GM23338 (cell line): Measurements from ENCODE around the gene NFATC1. TPM values are rescaled to one million over a fixed set of nuclear protein-coding genes. Genes with fewer than 3 reads are reported as not detected.

Experiments used
- ATAC-seq: fragments of 200-7000 bp; cut with Tn5 transposase; 3 replicates; pipeline ENCODE4 v1.9.1; 2020
- DNase-seq: peaks from one replicate; pipeline ENCODE4 v3.0.0-alpha.2; 2015; ENCODE audit warnings: low spot score
- H2AFZ ChIP-seq: fragments of 200-600 bp; sonication (generic); 2 replicates; pipeline ENCODE4 v1.8.0; 2016; ENCODE audit warnings: antibody characterized with exemption, mild to moderate bottlenecking, moderate library complexity
- H3F3A ChIP-seq: fragments of 200-600 bp; sonication (generic); replicated peaks from 2 replicates; pipeline ENCODE4 v1.8.0; 2017; ENCODE audit warnings: antibody characterized with exemption, mixed run types, low read depth
- H3K27ac ChIP-seq: fragments of 200-600 bp; sonication (generic); 2 replicates; pipeline ENCODE4 v1.6.1; 2016; ENCODE audit warnings: low read depth
- H3K27me3 ChIP-seq: fragments of 200-600 bp; sonication (generic); 2 replicates; pipeline ENCODE4 v1.8.0; 2016; ENCODE audit warnings: mild to moderate bottlenecking, mixed run types, moderate library complexity; ENCODE audit not compliant: insufficient read depth
- H3K36me3 ChIP-seq: fragments of 200-600 bp; sonication (generic); 2 replicates; pipeline ENCODE4 v1.8.0; 2016; ENCODE audit warnings: mild to moderate bottlenecking; ENCODE audit not compliant: insufficient read depth
- H3K4me1 ChIP-seq: fragments of 200-600 bp; sonication (generic); 2 replicates; pipeline ENCODE4 v1.8.0; 2016; ENCODE audit warnings: mild to moderate bottlenecking, moderate library complexity; ENCODE audit not compliant: insufficient read depth
- H3K4me2 ChIP-seq: fragments of 200-600 bp; sonication (generic); 2 replicates; pipeline ENCODE4 v1.7.1; 2017; ENCODE audit warnings: mixed run types
- H3K4me3 ChIP-seq: fragments of 200-600 bp; sonication (generic); 2 replicates; pipeline ENCODE4 v1.6.1; 2016; ENCODE audit warnings: mixed run types
- H3K79me2 ChIP-seq: fragments of 200-600 bp; sonication (generic); replicated peaks from 2 replicates; pipeline ENCODE4 v1.8.0; 2017; ENCODE audit warnings: mild to moderate bottlenecking; ENCODE audit not compliant: insufficient read depth
- H3K9me2 ChIP-seq: fragments of 200-600 bp; sonication (generic); 2 replicates; pipeline ENCODE4 v1.8.0; 2017; ENCODE audit not compliant: insufficient read depth
- H4K20me1 ChIP-seq: fragments of 200-600 bp; sonication (generic); replicated peaks from 2 replicates; pipeline ENCODE4 v1.8.0; 2017; ENCODE audit warnings: mild to moderate bottlenecking; ENCODE audit not compliant: insufficient read depth
- H3K27ac Mint-ChIP-seq: 2 replicates; pipeline ENCODE4 v1.8.0; 2020; ENCODE audit warnings: inconsistent platforms, mild to moderate bottlenecking, moderate library complexity, mixed read lengths
- H3K27me3 Mint-ChIP-seq: 3 replicates; pipeline ENCODE4 v1.8.0; 2022; ENCODE audit warnings: low read depth, mild to moderate bottlenecking, moderate library complexity, mixed read lengths, inconsistent platforms; ENCODE audit not compliant: insufficient read depth, poor library complexity
- H3K36me3 Mint-ChIP-seq: 3 replicates; pipeline ENCODE4 v1.8.0; 2021; ENCODE audit warnings: low read depth, mild to moderate bottlenecking, inconsistent platforms, moderate library complexity, mixed read lengths
- H3K4me1 Mint-ChIP-seq: 3 replicates; pipeline ENCODE4 v1.8.0; 2020; ENCODE audit warnings: mild to moderate bottlenecking, inconsistent platforms, mixed read lengths
- H3K4me3 Mint-ChIP-seq: 3 replicates; pipeline ENCODE4 v1.8.0; 2021; ENCODE audit warnings: moderate library complexity, mild to moderate bottlenecking, inconsistent platforms, mixed read lengths
- H3K9me3 Mint-ChIP-seq: 3 replicates; pipeline ENCODE4 v1.8.0; 2020; ENCODE audit warnings: moderate library complexity, mild to moderate bottlenecking, inconsistent platforms, mixed read lengths
- CREB1 ChIP-seq: fragments of 250-450 bp; sonication (Bioruptor Pico); IDR thresholded peaks from 2 replicates; pipeline ENCODE4 v1.5.0; 2020; ENCODE audit warnings: low read depth, mild to moderate bottlenecking, moderate library complexity
- CTCF ChIP-seq, 2 experiments: fragments of 200-600 bp in 1 of 2; sonication (generic) in 1 of 2; conservative IDR thresholded peaks; 2 replicates each; pipeline versions ENCODE4 v1.5.1 to v1.6.1; 2016 to 2017; ENCODE audit warnings: antibody characterized with exemption in 2 of 2, low read depth in 2 of 2, mild to moderate bottlenecking in 2 of 2, moderate library complexity in 1 of 2
- ETS1 ChIP-seq: IDR thresholded peaks from 2 replicates; pipeline ENCODE4 v1.6.1; 2016; ENCODE audit warnings: antibody characterized with exemption
- EZH2 ChIP-seq: fragments of 200-600 bp; sonication (generic); IDR thresholded peaks from one replicate; pipeline ENCODE4 v1.8.0; 2017; ENCODE audit warnings: antibody characterized with exemption, mild to moderate bottlenecking, low read depth; ENCODE audit not compliant: unreplicated experiment
- EZH2phosphoT487 ChIP-seq: fragments of 200-600 bp; sonication (generic); IDR thresholded peaks from one replicate; pipeline ENCODE4 v1.8.1; 2018; ENCODE audit warnings: antibody characterized with exemption; ENCODE audit not compliant: unreplicated experiment
- JUNB ChIP-seq: IDR thresholded peaks from one replicate; pipeline ENCODE4 v1.6.1; 2016; ENCODE audit warnings: antibody characterized with exemption; ENCODE audit not compliant: unreplicated experiment
- NANOG ChIP-seq: IDR thresholded peaks from 2 replicates; pipeline ENCODE4 v1.6.1; 2016; ENCODE audit warnings: antibody characterized with exemption, borderline replicate concordance
- REST ChIP-seq: IDR thresholded peaks from one replicate; pipeline ENCODE4 v1.6.1; 2018; ENCODE audit warnings: antibody characterized with exemption; ENCODE audit not compliant: unreplicated experiment
- STAT1 ChIP-seq: IDR thresholded peaks from one replicate; pipeline ENCODE4 v1.6.1; 2016; ENCODE audit warnings: antibody characterized with exemption; ENCODE audit not compliant: unreplicated experiment
- ZNF114 ChIP-seq: fragments of 250-450 bp; sonication (Bioruptor Pico); IDR thresholded peaks from 2 replicates; pipeline ENCODE4 v1.5.0; 2020; ENCODE audit warnings: mild to moderate bottlenecking, moderate library complexity
- ZNF331 ChIP-seq: fragments of 250-450 bp; sonication (Bioruptor Pico); IDR thresholded peaks from 2 replicates; pipeline ENCODE4 v1.5.0; 2020; ENCODE audit warnings: low read depth, mild to moderate bottlenecking, moderate library complexity
- ZNF462 ChIP-seq: fragments of 250-450 bp; sonication (Bioruptor Pico); IDR thresholded peaks from 2 replicates; pipeline ENCODE4 v1.5.0; 2020; ENCODE audit warnings: mild to moderate bottlenecking, moderate library complexity
- polyA plus RNA-seq: library from polyadenylated mRNA; unstranded; fragments of >200 nt; fragmentation: Nextera tagmentation; extraction: Ambion mirVana; gene quantifications from 2 replicates; pipeline ENCODE4 v1.2.1, GENCODE V29; 2016
- total RNA-seq: library from RNA; depleted of rRNA; stranded (reverse); fragments of >200 nt; shearing (Covaris generic); gene quantifications from 2 replicates; pipeline ENCODE4 v1.2.3, GENCODE V29; 2014

NFATC1 gene
- total and polyA plus RNA-seq, 2 experiments from 2014 or later = 3.9 to 6.4 TPM

GRCh38 chr18:79426376-79427300 lies 30.9 kb downstream of the NFATC1 start:
- Mint-ChIP-seq H3K4me3 (no peak overlapping the region), H3K27ac (no peak overlapping the region), H3K4me1 (peaks cover 10% of the 10 kb centered on the region; the same call in 2 of the 3 replicates), H3K9me3 (peaks cover 4% of the 10 kb centered on the region; the same call in 2 of the 3 replicates), H3K27me3 (peaks cover 16% of the 10 kb centered on the region), H3K36me3 (no peaks in the 10 kb centered on the region; the same call in 2 of the 3 replicates)
- TF ChIP-seq ZNF331 (no peak), NANOG (no peak), EZH2 (no peak), REST (no peak), ZNF462 (CRISPR knock-in tag) (no peak), CREB1 (no peak), CTCF (conservative IDR thresholded peaks at IDR 0.05; ENCODE audit: low read depth in 2 of 2) (no peak), STAT1 (no peak), EZH2phosphoT487 (no peak), ETS1 (no peak), ZNF114 (CRISPR knock-in tag) (no peak), JUNB (no peak)
- H3K27me3 ChIP-seq = no peaks in the 10 kb centered on the region
- DNase-seq = no peak
- no peaks in the 10 kb centered on the region for H4K20me1 ChIP-seq
- H3K27ac ChIP-seq = no peak overlapping the region
- no peaks in the 10 kb centered on the region for H3K4me1 ChIP-seq
- H3F3A ChIP-seq = peaks cover 7% of the 10 kb centered on the region; the same call in 1 of the 2 replicates
- H3K9me2 ChIP-seq = no peaks in the 10 kb centered on the region
- H3K4me2 ChIP-seq = no peak overlapping the region
- H2AFZ ChIP-seq = no peak overlapping the region
- H3K79me2 ChIP-seq = no peaks in the 10 kb centered on the region
- no peaks in the 10 kb centered on the region for H3K36me3 ChIP-seq
- H3K4me3 ChIP-seq = no peak overlapping the region
- ATAC-seq = no peak
